ENCODE data around the gene DEXI.

DNA sequence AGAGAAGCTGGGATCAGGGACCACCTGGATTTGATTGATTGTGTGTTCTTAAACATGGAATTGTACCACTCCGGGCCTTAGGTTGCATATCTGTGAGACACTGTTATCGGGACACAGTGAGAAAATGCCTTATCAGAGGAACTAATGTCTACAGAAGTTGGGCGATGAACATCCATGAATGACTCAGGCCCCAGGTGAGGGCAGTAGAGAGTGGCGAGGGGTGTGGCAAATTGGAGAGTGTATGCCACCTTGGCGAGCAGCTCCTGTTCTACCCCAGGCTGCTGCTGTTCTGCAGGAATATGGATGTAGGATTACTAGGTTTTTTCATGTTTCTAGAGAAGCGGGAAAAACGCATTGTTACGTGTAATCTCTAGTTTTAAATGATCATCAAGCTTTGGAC is 40.9 kb upstream of the DEXI start:
- no peak for TF ChIP-seq POLR2A (IDR thresholded peaks at IDR 0.05)
- TF ChIP-seq, protein P1, sequence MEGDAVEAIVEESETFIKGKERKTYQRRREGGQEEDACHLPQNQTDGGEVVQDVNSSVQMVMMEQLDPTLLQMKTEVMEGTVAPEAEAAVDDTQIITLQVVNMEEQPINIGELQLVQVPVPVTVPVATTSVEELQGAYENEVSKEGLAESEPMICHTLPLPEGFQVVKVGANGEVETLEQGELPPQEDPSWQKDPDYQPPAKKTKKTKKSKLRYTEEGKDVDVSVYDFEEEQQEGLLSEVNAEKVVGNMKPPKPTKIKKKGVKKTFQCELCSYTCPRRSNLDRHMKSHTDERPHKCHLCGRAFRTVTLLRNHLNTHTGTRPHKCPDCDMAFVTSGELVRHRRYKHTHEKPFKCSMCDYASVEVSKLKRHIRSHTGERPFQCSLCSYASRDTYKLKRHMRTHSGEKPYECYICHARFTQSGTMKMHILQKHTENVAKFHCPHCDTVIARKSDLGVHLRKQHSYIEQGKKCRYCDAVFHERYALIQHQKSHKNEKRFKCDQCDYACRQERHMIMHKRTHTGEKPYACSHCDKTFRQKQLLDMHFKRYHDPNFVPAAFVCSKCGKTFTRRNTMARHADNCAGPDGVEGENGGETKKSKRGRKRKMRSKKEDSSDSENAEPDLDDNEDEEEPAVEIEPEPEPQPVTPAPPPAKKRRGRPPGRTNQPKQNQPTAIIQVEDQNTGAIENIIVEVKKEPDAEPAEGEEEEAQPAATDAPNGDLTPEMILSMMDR (IDR thresholded peaks at IDR 0.05), result no peak
- TF ChIP-seq POLR2AphosphoS5 (IDR thresholded peaks at IDR 0.05), result no peak
